T-helper 1 cell (primary cell): ENCODE data around the gene CLRN2.
"Not testable (repeated sequence)": the region's sequence is repeated elsewhere in the genome, so short reads cannot be mapped to it uniquely, and the experiment has no call there.

ENCODE experiments used
- DNase-seq, 5 donors: peaks; one replicate each; pipeline ENCODE4 v3.0.0-alpha.2; 2012 to 2020

The CLRN2 gene

GRCh38 chr4:17510582-17510981 is 4.4 kb upstream of the CLRN2 start:
- DNase-seq, result no peak

GRCh38 chr4:17511051-17511450 is 3.9 kb upstream of the CLRN2 start:
- DNase-seq, result no peak

- peak in 2 of 5 donors; percentile 11 to 58 for DNase-seq
Measured at GRCh38 chr4:17511509-17511949, 3.4 kb upstream of the CLRN2 start.

DNA sequence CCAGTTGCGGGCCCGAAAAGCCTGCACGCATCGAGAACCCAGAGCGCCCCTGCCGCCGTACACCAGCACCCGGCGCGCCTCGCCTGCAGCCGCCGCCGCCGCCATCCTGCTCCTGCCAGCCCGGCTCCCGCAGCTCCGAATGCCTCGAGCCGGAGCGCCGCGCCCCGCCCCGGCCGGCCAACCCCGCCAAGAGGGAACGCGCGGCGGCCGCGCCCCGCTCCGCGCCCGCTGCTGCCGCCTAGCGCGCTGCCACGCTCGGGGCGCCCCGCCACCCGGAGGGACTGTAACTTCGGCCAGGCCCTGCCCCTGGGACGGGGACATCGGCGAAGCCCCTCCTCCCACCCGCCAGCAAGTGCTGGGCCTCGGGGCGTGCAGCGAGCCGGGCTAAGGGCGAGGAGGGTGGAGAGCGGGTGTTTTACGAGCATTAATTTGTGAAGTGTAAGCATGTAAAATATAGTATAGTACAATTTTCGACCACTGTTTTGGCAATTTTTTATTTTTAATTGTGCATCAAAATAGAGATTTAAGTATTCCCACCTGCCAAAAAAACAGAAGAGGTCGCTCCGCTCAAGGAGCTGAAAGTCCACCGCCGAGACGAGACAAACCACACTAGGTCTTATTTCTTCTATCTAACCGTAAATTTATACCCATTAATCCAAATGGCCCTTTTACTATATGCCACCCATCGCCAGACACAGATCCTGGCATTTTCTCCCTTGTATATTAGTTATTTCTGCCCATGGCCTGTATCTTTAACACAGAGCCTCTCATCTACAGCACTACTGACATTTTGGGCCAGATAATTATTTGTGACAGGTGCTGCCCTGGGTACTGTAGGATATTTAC is 2.8 kb upstream of the CLRN2 start, which contains the start of gene QDPR:
Gene QDPR (minus strand): TSS at position 141 of the 846 bp plus-strand sequence. CDS start 36 bp downstream, at position 105.
- DNase-seq, result peak; percentile 40 to 76 (median 51)

- DNase-seq, result no peak
Measured at GRCh38 chr4:17512973-17513665, 1.8 kb upstream of the CLRN2 start.

DNA sequence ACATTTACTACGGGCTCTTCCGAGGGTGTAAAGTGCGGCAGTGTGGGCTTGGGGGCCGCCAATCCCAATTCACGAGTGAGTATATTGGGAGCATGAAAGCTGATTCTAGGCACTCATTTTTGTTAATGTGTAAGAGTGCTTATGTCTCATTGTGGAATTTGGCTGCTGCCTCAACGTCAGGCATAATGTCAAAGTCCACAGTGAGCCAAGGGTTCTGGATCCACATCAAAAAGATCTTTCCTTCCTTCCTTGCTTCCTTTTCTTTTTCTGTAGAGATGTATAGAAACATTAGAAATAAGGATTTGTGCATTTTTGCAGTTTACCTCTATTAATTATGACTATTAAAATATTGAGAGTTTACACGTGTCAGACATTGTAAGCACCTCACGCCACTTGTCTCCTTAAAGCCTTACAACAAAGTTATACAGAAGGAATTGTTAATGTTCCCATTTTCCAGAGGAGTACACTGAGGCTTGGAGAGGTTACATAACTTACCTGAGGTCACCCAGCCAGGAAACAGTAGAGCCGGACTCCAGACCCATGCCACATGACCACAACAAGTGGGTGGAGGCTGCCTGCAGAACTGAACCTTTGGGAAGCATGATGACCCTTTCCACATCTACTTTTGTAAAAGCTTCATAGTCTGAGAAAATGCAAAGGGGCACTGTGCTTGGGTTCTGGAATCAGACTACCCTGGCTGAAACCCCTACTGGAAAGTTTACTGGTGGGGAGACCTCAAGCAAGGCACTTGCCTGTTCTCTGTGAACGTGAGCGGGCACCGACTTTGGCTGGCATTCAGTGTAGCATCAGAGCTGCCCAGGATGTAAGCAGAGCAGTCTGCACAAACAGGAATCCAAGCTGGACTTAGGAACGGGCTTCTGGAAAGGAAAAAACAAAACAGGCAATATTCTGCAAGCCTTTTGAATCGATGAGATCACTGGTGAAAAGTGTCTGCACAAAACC is 761 bp downstream of the CLRN2 start:
- DNase-seq, result no peak

GRCh38 chr4:17516980-17517379 is 2.0 kb downstream of the CLRN2 start:
- DNase-seq, result no peak

- no peak for DNase-seq
Measured at GRCh38 chr4:17517664-17518063, 2.7 kb downstream of the CLRN2 start.

- DNase-seq, result no peak
Measured at GRCh38 chr4:17521595-17521994, 6.6 kb downstream of the CLRN2 start.

DNA sequence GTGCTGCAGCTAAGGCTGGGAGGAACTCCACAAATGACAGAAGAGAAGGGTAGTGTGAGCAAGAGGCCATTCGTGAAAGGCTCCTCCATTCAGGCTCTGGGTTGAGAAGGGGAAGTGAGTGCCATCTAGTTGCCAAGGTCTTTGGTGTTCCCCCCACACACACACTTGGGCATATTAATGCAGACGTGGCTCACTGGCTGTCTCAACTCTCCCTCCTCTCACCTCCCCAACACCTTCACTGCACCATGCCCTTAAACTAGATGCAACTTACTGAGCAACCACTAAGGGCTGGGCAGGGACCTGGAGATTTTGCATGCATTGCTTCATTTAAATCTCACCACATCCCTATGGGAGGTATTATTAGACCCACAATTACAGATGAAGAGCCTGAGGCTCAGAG is 8.7 kb downstream of the CLRN2 start:
- DNase-seq, result no peak

- no peak for DNase-seq
Measured at GRCh38 chr4:17526695-17527477, 11.9 kb downstream of the CLRN2 start.

- DNase-seq, result no peak
Measured at GRCh38 chr4:17528551-17529165, 13.7 kb downstream of the CLRN2 start.

- DNase-seq, result no peak
Measured at GRCh38 chr4:17531538-17532285, 16.7 kb downstream of the CLRN2 start.

DNA sequence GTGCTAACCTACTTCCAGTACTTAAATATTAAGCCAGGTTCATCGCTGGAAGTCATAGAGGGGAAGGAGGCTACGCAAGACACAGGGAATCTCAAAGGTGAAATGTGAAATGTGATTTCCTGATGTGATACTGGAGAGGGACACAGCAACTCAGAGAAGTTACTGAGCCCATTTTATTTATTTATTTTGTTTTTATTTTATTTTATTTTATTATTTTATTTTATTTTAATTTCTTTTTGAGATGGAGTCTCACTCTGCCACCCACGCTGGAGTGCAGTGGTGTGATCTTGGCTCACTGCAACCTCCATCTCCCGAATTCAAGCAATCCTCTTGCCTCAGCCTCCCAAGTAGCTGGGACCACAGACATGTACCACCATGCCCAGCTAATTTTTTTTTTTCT is 19.7 kb downstream of the CLRN2 start:
- DNase-seq, result no peak

GRCh38 chr4:17535242-17535641 is 20.3 kb downstream of the CLRN2 start:
- no peak for DNase-seq

- no peak for DNase-seq
Measured at GRCh38 chr4:17535906-17536305, 20.9 kb downstream of the CLRN2 start.

GRCh38 chr4:17537060-17537459 is 22.1 kb downstream of the CLRN2 start:
- not testable (repeated sequence) for DNase-seq

- no peak for DNase-seq
Measured at GRCh38 chr4:17544205-17544604, 29.2 kb downstream of the CLRN2 start.

DNA sequence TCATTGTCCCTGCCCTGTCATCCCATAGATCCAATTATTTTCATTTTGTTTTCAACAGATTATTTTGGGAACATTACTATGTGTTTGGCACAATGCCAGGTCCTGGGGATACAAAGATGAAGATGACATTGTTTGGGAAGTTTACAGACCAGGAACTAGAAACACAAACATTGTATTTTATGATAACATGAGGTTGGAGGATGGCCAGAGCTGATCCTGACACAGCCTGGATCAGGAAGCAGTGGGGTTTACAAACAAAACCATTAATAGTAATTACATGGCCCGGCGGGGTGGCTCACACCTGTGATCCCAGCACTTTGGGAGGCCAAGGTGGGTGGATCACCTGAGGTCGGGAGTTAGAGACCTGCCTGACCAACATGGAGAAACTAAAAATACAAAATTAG is 29.9 kb downstream of the CLRN2 start:
- DNase-seq, result no peak

GRCh38 chr4:17545374-17546140 is 30.6 kb downstream of the CLRN2 start:
- DNase-seq, result no peak
